K562 (cell line): ENCODE measurements around the gene STK25. TPM values are rescaled to one million over a fixed set of nuclear protein-coding genes. Genes with fewer than 3 reads are reported as not detected.

Source experiments
- CHD2 ChIP-seq: IDR thresholded peaks from 2 replicates; pipeline ENCODE4 v1.6.1; 2011; ENCODE audit warnings: low read depth, low read length
- FOXA3 ChIP-seq, 2 experiments: fragments of 450-650 bp in 1 of 2; sonication (generic) in 1 of 2; formaldehyde crosslinking; IDR thresholded peaks in 1 of 2; conservative IDR thresholded peaks in 1 of 2; 2 replicates each; pipeline versions ENCODE4 v1.4.0 to v1.8.0; 2020 to 2022; ENCODE audit warnings: mild to moderate bottlenecking in 2 of 2, missing genetic modification reagents in 1 of 2
- HOXB6 ChIP-seq: fragments of 250-450 bp; sonication (Bioruptor Pico); IDR thresholded peaks from 2 replicates; pipeline ENCODE4 v1.5.1; 2022; ENCODE audit warnings: mild to moderate bottlenecking, borderline replicate concordance
- IRF2 ChIP-seq: sonication (generic); formaldehyde crosslinking; IDR thresholded peaks from 2 replicates; pipeline ENCODE4 v1.8.1; 2022; ENCODE audit warnings: mild to moderate bottlenecking, missing genetic modification reagents
- LCOR ChIP-seq: sonication (generic); formaldehyde crosslinking; IDR thresholded peaks from 2 replicates; pipeline ENCODE4 v1.8.0; 2022; ENCODE audit warnings: mild to moderate bottlenecking, missing genetic modification reagents
- OTX1 ChIP-seq: fragments of 450-650 bp; formaldehyde crosslinking; IDR thresholded peaks from 2 replicates; pipeline ENCODE4 v1.4.0; 2022; ENCODE audit warnings: mild to moderate bottlenecking
- RB1 ChIP-seq: fragments of 450-650 bp; IDR thresholded peaks from 2 replicates; pipeline ENCODE4 v1.6.1; 2017; ENCODE audit warnings: low read depth, mild to moderate bottlenecking
- TEAD2 ChIP-seq: fragments of 450-650 bp; IDR thresholded peaks from 2 replicates; pipeline ENCODE4 v1.6.1; 2016; ENCODE audit warnings: missing genetic modification characterization, control low read depth, missing compliant biosample characterization
- TEAD4 ChIP-seq, 2 experiments: sonication (generic) in 1 of 2; formaldehyde crosslinking in 1 of 2; IDR thresholded peaks; 2 replicates each; pipeline versions ENCODE4 v1.6.1 to v1.8.0; 2012 to 2022; ENCODE audit warnings: borderline replicate concordance in 1 of 2, inconsistent platforms in 1 of 2, low read length in 1 of 2, mild to moderate bottlenecking in 1 of 2, missing genetic modification reagents in 1 of 2
- ZFPM2 ChIP-seq: fragments of 250-450 bp; sonication (Bioruptor Pico); IDR thresholded peaks from 2 replicates; pipeline ENCODE4 v1.5.1; 2022; ENCODE audit warnings: mild to moderate bottlenecking
- ZNF780A ChIP-seq: fragments of 250-450 bp; sonication (Bioruptor Pico); IDR thresholded peaks from 2 replicates; pipeline ENCODE4 v1.5.0; 2021; ENCODE audit warnings: mild to moderate bottlenecking
- polyA plus RNA-seq, 8 experiments: library from polyadenylated mRNA; depleted of rRNA in 4 of 8; stranded (reverse) in 5 of 8; unstranded in 3 of 8; fragments of >200 nt; fragmentation: Nextera tagmentation in 2 of 8; fragmentation: Illumina TruSeq in 1 of 8; extraction: Ambion mirVana in 2 of 8; extraction: Trizol in 1 of 8; gene quantifications; 2 replicates each; pipeline versions ENCODE4 v1.2.1 to v1.2.3, GENCODE V29; 2011 to 2014; ENCODE audit warnings: inconsistent platforms in 1 of 8, missing spikeins in 1 of 8
- total RNA-seq, 7 experiments: library from RNA; depleted of rRNA in 6 of 7; stranded (reverse); fragments of >200 nt in 6 of 7; fragmentation: Illumina TruSeq in 2 of 7; extraction: Trizol in 2 of 7; gene quantifications; 2 replicates each; pipeline versions ENCODE4 v1.2.1 to v1.2.3, GENCODE V29; 2011 to 2021; ENCODE audit warnings: low replicate concordance in 1 of 7
- TF ChIP-seq, protein P1 (sequence below): fragments of 250-450 bp; sonication (Bioruptor Pico); IDR thresholded peaks from 2 replicates; pipeline ENCODE4 v1.4.0; 2020
- TF ChIP-seq, protein P2 (sequence below): fragments of 250-450 bp; sonication (Bioruptor Pico); IDR thresholded peaks from 2 replicates; pipeline ENCODE4 v1.8.0; 2021; ENCODE audit warnings: borderline replicate concordance, mild to moderate bottlenecking, moderate library complexity; ENCODE audit not compliant: poor library complexity, severe bottlenecking
- TF ChIP-seq, protein P3 (sequence below): fragments of 450-650 bp; conservative IDR thresholded peaks from 2 replicates; pipeline ENCODE4 v1.6.1; 2016; ENCODE audit warnings: missing genetic modification characterization, low read depth, mild to moderate bottlenecking, missing compliant biosample characterization, moderate library complexity
- TF ChIP-seq, protein P4 (sequence below): fragments of 450-650 bp; IDR thresholded peaks from 2 replicates; pipeline ENCODE4 v1.6.1; 2016
- TF ChIP-seq, protein P5 (sequence below): fragments of 450-650 bp; IDR thresholded peaks from 2 replicates; pipeline ENCODE4 v1.6.1; 2014; ENCODE audit warnings: low read depth, mild to moderate bottlenecking, moderate library complexity, borderline replicate concordance

STK25 gene
- total and polyA plus RNA-seq, 9 of the 15 experiments (the other 6 are each of a cell fraction or from before 2014, with no cell fraction given) = 5.4 to 177 (median 116) TPM

DNA sequence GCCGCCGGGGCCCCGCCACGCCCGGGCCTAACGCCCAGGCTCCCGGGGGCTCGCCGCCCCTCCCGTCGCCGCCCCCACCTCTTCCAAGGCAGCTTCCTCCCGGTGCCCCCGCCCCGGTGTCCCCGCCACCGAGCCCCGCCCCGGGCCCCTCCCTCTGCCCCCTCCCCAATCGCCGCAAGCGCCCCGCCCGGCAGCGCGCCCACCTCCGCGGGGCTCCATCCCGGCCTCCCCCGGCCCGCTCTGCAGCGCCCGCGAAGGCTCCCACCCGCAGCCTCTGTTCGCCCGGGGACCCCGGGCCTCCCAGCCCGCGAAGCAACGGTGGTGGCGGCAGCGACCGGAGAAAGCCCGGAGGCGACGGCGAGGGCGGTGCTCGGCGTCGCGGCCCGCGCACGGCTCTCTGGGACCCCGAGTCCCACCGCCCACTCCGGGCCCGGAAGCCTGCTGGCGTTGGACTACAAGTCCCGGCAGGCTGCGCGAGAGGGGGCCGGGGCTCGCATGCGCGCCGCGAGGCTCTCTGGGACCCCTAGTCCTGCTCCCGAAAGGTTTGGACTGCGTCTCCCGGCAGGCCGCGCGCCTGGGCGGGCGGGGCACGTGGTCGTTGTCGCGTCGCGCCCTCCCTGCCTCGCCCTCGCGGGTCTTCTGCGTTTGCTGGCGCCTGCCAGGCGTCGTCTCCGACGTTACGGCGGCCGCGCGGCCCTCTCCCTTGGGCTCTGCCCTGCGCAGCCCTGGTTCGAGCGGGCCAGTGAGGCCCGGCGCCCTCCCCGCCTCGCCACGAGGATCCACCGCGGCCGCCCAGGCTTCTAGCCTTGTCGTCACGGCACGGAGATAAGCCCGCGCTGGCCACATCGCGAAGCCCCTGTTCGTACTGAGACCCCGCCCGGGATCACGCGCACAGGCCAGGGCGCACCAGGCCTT lies at the start of gene STK25 (continued):
- TF ChIP-seq, protein P1, sequence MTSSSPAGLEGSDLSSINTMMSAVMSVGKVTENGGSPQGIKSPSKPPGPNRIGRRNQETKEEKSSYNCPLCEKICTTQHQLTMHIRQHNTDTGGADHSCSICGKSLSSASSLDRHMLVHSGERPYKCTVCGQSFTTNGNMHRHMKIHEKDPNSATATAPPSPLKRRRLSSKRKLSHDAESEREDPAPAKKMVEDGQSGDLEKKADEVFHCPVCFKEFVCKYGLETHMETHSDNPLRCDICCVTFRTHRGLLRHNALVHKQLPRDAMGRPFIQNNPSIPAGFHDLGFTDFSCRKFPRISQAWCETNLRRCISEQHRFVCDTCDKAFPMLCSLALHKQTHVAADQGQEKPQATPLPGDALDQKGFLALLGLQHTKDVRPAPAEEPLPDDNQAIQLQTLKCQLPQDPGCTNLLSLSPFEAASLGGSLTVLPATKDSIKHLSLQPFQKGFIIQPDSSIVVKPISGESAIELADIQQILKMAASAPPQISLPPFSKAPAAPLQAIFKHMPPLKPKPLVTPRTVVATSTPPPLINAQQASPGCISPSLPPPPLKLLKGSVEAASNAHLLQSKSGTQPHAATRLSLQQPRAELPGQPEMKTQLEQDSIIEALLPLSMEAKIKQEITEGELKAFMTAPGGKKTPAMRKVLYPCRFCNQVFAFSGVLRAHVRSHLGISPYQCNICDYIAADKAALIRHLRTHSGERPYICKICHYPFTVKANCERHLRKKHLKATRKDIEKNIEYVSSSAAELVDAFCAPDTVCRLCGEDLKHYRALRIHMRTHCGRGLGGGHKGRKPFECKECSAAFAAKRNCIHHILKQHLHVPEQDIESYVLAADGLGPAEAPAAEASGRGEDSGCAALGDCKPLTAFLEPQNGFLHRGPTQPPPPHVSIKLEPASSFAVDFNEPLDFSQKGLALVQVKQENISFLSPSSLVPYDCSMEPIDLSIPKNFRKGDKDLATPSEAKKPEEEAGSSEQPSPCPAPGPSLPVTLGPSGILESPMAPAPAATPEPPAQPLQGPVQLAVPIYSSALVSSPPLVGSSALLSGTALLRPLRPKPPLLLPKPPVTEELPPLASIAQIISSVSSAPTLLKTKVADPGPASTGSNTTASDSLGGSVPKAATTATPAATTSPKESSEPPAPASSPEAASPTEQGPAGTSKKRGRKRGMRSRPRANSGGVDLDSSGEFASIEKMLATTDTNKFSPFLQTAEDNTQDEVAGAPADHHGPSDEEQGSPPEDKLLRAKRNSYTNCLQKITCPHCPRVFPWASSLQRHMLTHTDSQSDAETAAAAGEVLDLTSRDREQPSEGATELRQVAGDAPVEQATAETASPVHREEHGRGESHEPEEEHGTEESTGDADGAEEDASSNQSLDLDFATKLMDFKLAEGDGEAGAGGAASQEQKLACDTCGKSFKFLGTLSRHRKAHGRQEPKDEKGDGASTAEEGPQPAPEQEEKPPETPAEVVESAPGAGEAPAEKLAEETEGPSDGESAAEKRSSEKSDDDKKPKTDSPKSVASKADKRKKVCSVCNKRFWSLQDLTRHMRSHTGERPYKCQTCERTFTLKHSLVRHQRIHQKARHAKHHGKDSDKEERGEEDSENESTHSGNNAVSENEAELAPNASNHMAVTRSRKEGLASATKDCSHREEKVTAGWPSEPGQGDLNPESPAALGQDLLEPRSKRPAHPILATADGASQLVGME (CRISPR knock-in tag) = 0 out of 2 replicates have a peak, but pooled peaks have one; percentile 29
- TF ChIP-seq, protein P2, sequence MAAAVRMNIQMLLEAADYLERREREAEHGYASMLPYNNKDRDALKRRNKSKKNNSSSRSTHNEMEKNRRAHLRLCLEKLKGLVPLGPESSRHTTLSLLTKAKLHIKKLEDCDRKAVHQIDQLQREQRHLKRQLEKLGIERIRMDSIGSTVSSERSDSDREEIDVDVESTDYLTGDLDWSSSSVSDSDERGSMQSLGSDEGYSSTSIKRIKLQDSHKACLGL = peak; percentile 29
- TF ChIP-seq ZFPM2 = no peak
- TF ChIP-seq CHD2 = peak; percentile 68
- TF ChIP-seq FOXA3 (CRISPR knock-in tag; conservative IDR thresholded peaks at IDR 0.05 in 1 of 2, IDR thresholded peaks at IDR 0.05 in 1 of 2) = peak in 1 of 2 experiments; percentile 72; a peak in 2 of 4 replicates
- TF ChIP-seq HOXB6 (CRISPR knock-in tag) = no peak
- TF ChIP-seq, protein P3, sequence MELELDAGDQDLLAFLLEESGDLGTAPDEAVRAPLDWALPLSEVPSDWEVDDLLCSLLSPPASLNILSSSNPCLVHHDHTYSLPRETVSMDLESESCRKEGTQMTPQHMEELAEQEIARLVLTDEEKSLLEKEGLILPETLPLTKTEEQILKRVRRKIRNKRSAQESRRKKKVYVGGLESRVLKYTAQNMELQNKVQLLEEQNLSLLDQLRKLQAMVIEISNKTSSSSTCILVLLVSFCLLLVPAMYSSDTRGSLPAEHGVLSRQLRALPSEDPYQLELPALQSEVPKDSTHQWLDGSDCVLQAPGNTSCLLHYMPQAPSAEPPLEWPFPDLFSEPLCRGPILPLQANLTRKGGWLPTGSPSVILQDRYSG = no peak; the same call in 1 of the 2 replicates
- TF ChIP-seq, protein P4, sequence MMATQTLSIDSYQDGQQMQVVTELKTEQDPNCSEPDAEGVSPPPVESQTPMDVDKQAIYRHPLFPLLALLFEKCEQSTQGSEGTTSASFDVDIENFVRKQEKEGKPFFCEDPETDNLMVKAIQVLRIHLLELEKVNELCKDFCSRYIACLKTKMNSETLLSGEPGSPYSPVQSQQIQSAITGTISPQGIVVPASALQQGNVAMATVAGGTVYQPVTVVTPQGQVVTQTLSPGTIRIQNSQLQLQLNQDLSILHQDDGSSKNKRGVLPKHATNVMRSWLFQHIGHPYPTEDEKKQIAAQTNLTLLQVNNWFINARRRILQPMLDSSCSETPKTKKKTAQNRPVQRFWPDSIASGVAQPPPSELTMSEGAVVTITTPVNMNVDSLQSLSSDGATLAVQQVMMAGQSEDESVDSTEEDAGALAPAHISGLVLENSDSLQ = no peak
- no peak for TF ChIP-seq TEAD2 (tag)
- no peak for TF ChIP-seq ZNF780A (CRISPR knock-in tag)
- peak; percentile 91 for TF ChIP-seq LCOR (CRISPR knock-in tag)
- no peak for TF ChIP-seq TEAD4 (IDR thresholded peaks at IDR 0.05; ENCODE audit: low read length)
- peak; percentile 88; the same call in 1 of the 2 replicates for TF ChIP-seq TEAD4 (CRISPR knock-in tag; IDR thresholded peaks at IDR 0.05; ENCODE audit: borderline replicate concordance)
- peak; percentile 45 for TF ChIP-seq RB1
- TF ChIP-seq OTX1 (CRISPR knock-in tag) = no peak
- TF ChIP-seq, protein P5, sequence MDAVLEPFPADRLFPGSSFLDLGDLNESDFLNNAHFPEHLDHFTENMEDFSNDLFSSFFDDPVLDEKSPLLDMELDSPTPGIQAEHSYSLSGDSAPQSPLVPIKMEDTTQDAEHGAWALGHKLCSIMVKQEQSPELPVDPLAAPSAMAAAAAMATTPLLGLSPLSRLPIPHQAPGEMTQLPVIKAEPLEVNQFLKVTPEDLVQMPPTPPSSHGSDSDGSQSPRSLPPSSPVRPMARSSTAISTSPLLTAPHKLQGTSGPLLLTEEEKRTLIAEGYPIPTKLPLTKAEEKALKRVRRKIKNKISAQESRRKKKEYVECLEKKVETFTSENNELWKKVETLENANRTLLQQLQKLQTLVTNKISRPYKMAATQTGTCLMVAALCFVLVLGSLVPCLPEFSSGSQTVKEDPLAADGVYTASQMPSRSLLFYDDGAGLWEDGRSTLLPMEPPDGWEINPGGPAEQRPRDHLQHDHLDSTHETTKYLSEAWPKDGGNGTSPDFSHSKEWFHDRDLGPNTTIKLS = peak; percentile 94
- TF ChIP-seq IRF2 = peak; percentile 78; the same call in 1 of the 2 replicates
